RWPE1 (cell line): ENCODE measurements around the gene TEPSIN.

Experiments used
- CTCF ChIA-PET: fragments of 350-600 bp; sonication (Branson Sonifier 250); formaldehyde crosslinking; extraction: SDS; loops from one replicate; lab custom pipeline; 2021; lab: Yijun Ruan, JAX
- POLR2A ChIA-PET: fragments of 400-600 bp; formaldehyde crosslinking; extraction: SDS; loops from one replicate; lab custom pipeline; 2020; ENCODE audit warnings: antibody characterized with exemption; ENCODE audit not compliant: low non-redundant PET; lab: Yijun Ruan, JAX
- DNase-seq: peaks from one replicate; pipeline ENCODE4 v3.0.0; 2012; ENCODE audit warnings: low spot score
- H3K27ac ChIP-seq: fragments of 450-650 bp; 2 replicates; pipeline ENCODE4 v1.5.1; 2017
- CTCF ChIP-seq: fragments of 450-650 bp; conservative IDR thresholded peaks from 2 replicates; pipeline ENCODE4 v1.5.1; 2017; ENCODE audit warnings: low read depth, mild to moderate bottlenecking

The TEPSIN gene

GRCh38 chr17:81238815-81239713 lies at the start of gene TEPSIN, which contains the start of gene NDUFAF8:
TSS of gene TEPSIN (minus strand) at chr17:81239055. CDS start at chr17:81239033, 22 bp downstream.
TSS of gene NDUFAF8 (plus strand) at chr17:81239318. CDS start at chr17:81239364, 46 bp downstream.
- POLR2A ChIA-PET, result interaction anchor here (0.5 to 1.6 kb wide), 6 partner anchors 16 to 590 kb away, joined by 3 to 8 read pairs (median 4); partner anchors contain the start of gene CEP131
- CTCF ChIA-PET, result interaction anchor here (0.6 to 0.9 kb wide), 2 partner anchors 15 to 96 kb away, joined by 3 read pairs; no protein-coding TSS in a partner anchor
- peak; percentile 99 for DNase-seq
- no peak for TF ChIP-seq CTCF
- peak within 1 kb of the TSS; percentile 92 for H3K27ac ChIP-seq

- no peak for DNase-seq
- H3K27ac ChIP-seq, result peak overlapping the region; percentile 47
- POLR2A ChIA-PET, result no interaction called here
- CTCF ChIA-PET, result interaction anchor here (0.6 to 0.7 kb wide), 3 partner anchors 111 to 342 kb away, joined by 3 to 4 read pairs (median 3); no protein-coding TSS in a partner anchor
- TF ChIP-seq CTCF, result no peak
Observed at GRCh38 chr17:81287741-81288430, 49.0 kb upstream of the TEPSIN start.

- ChIA-PET CTCF (interaction anchor here (0.6 kb wide), 1 partner anchor 112 kb away, joined by 4 read pairs; no protein-coding TSS in a partner anchor), POLR2A (no interaction called here)
- DNase-seq, result no peak
- peak overlapping the region; percentile 47 for H3K27ac ChIP-seq
- TF ChIP-seq CTCF, result no peak
Observed at GRCh38 chr17:81287152-81287551, 48.3 kb upstream of the TEPSIN start.

GRCh38 chr17:81286491-81287145 lies 47.8 kb upstream of the TEPSIN start:
- TF ChIP-seq CTCF, result no peak
- no peak for DNase-seq
- POLR2A ChIA-PET, result no interaction called here
- CTCF ChIA-PET, result no interaction called here
- H3K27ac ChIP-seq, result peak overlapping the region; percentile 32

GRCh38 chr17:81285894-81286293 lies 47.0 kb upstream of the TEPSIN start:
- ChIA-PET POLR2A (no interaction called here), CTCF (no interaction called here)

More at GRCh38 chr17:81285894-81286293, 47.0 kb upstream of the TEPSIN start:
- peak overlapping the region; percentile 32 for H3K27ac ChIP-seq
- TF ChIP-seq CTCF, result no peak
- no peak for DNase-seq
